ENCODE data around the gene RANBP9. TPM values are rescaled to one million over a fixed set of nuclear protein-coding genes. Genes with fewer than 3 reads are reported as not detected.

Gene RANBP9
- total and polyA plus RNA-seq, 2 of the 13 experiments (the other 11 are each of a cell fraction or from before 2014, with no cell fraction given), result 26.6 to 30.6 TPM

DNA sequence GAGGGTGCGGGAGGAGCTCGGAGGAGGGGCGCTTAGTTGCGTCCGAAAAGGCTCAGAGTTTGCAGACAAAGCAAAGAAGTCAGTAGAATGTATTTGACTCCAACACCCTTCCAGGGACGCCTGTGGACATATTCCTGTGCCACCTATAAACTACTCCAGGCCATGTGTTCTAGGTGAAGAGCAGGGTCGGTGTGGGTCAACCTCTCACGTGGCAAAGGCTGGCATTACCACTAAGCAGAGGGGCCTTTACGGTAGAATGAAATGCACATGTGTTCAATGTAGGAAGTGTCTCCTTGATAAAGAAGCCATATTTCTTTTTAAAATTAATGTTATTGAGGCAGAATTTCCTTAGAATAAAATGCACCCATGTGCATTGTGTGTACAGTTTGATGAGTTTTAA, 121.8 kb downstream of the RANBP9 start (continued):
- TF ChIP-seq ZKSCAN8 (CRISPR knock-in tag; IDR thresholded peaks at IDR 0.05; ENCODE audit: borderline replicate concordance) (no peak), NFYB (CRISPR knock-in tag; IDR thresholded peaks at IDR 0.05) (no peak)
- TF ChIP-seq, protein P1, sequence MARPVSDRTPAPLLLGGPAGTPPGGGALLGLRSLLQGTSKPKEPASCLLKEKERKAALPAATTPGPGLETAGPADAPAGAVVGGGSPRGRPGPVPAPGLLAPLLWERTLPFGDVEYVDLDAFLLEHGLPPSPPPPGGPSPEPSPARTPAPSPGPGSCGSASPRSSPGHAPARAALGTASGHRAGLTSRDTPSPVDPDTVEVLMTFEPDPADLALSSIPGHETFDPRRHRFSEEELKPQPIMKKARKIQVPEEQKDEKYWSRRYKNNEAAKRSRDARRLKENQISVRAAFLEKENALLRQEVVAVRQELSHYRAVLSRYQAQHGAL (CRISPR knock-in tag; IDR thresholded peaks at IDR 0.05; ENCODE audit: not compliant biosample characterization), result no peak
- TF ChIP-seq, protein P2, sequence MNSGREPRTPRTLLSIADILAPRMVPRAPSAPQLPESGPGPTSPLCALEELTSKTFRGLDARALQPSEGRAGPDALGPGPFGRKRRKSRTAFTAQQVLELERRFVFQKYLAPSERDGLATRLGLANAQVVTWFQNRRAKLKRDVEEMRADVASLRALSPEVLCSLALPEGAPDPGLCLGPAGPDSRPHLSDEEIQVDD (CRISPR knock-in tag; IDR thresholded peaks at IDR 0.05; ENCODE audit: borderline replicate concordance), result no peak
- TF ChIP-seq, protein P3, sequence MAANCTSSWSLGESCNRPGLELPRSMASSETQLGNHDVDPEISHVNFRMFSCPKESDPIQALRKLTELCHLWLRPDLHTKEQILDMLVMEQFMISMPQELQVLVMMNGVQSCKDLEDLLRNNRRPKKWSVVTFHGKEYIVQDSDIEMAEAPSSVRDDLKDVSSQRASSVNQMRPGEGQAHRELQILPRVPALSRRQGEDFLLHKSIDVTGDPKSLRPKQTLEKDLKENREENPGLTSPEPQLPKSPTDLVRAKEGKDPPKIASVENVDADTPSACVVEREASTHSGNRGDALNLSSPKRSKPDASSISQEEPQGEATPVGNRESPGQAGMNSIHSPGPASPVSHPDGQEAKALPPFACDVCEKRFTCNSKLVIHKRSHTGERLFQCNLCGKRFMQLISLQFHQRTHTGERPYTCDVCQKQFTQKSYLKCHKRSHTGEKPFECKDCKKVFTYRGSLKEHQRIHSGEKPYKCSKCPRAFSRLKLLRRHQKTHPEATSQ (CRISPR knock-in tag; IDR thresholded peaks at IDR 0.05; ENCODE audit: borderline replicate concordance), result no peak

DNA sequence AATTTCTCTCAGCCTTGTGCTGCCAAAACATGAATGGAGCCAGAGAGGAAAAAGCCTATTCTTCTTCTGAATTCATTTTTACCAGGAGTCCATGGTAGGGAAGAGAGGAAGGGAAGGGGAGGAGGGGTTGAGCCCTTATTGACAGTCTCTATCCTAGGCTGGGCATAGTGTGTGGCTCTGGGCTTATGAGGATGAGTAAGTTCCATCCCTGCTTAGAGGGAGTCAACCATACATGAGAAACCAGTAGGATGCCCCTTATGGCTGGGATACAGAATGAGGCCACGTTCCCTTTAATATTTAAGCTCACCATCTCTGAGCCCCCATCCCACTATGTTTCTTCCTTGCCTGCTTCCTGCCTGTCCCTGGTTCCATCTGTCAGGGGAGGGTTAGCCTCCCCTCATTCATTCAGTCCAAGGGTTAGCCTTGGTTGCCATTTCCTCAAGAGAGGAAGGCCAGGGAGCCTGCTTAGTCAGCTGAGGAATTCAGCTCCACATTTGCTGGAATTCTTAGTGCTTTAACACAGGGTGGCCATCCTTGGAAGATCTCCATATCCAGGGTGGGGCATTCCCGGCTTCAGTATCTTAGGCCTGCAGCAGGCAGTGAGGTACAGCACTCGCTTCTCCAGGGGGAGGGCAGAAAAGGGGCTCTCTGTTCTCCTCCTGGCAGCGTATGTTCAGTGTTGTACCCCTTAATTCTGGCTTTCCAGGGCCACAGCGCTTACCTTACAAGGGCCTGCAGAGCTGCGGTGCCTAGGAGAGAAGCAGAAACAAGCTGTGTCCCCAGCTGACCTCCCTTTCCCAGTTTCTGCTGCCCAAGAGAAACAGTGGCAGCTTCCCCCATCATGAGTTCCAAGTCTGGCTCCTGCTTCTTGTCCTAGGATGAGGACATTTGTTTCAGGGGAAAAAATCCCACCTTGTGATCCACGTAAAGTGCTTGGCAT, 124.8 kb downstream of the RANBP9 start:
- H4K20me1 ChIP-seq (ENCODE audit: insufficient read depth, low read length), result no peaks in the 10 kb centered on the region
- POLR2A ChIA-PET, result interaction anchor here (0.8 to 1.8 kb wide), 2 partner anchors 12 to 28 kb away, joined by 3 to 4 read pairs; partner anchors contain the start of genes NOL7 and SIRT5
- TF ChIP-seq, protein P4, sequence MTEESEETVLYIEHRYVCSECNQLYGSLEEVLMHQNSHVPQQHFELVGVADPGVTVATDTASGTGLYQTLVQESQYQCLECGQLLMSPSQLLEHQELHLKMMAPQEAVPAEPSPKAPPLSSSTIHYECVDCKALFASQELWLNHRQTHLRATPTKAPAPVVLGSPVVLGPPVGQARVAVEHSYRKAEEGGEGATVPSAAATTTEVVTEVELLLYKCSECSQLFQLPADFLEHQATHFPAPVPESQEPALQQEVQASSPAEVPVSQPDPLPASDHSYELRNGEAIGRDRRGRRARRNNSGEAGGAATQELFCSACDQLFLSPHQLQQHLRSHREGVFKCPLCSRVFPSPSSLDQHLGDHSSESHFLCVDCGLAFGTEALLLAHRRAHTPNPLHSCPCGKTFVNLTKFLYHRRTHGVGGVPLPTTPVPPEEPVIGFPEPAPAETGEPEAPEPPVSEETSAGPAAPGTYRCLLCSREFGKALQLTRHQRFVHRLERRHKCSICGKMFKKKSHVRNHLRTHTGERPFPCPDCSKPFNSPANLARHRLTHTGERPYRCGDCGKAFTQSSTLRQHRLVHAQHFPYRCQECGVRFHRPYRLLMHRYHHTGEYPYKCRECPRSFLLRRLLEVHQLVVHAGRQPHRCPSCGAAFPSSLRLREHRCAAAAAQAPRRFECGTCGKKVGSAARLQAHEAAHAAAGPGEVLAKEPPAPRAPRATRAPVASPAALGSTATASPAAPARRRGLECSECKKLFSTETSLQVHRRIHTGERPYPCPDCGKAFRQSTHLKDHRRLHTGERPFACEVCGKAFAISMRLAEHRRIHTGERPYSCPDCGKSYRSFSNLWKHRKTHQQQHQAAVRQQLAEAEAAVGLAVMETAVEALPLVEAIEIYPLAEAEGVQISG (CRISPR knock-in tag; IDR thresholded peaks at IDR 0.05), result no peak
- TF ChIP-seq, protein P5, sequence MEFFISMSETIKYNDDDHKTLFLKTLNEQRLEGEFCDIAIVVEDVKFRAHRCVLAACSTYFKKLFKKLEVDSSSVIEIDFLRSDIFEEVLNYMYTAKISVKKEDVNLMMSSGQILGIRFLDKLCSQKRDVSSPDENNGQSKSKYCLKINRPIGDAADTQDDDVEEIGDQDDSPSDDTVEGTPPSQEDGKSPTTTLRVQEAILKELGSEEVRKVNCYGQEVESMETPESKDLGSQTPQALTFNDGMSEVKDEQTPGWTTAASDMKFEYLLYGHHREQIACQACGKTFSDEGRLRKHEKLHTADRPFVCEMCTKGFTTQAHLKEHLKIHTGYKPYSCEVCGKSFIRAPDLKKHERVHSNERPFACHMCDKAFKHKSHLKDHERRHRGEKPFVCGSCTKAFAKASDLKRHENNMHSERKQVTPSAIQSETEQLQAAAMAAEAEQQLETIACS (CRISPR knock-in tag; IDR thresholded peaks at IDR 0.05), result no peak
- no peak for TF ChIP-seq PRMT3 (CRISPR knock-in tag; IDR thresholded peaks at IDR 0.05; ENCODE audit: borderline replicate concordance, low read depth)
- no peak for TF ChIP-seq NKX3-1 (CRISPR knock-in tag; IDR thresholded peaks at IDR 0.05)
- TF ChIP-seq, protein P6, sequence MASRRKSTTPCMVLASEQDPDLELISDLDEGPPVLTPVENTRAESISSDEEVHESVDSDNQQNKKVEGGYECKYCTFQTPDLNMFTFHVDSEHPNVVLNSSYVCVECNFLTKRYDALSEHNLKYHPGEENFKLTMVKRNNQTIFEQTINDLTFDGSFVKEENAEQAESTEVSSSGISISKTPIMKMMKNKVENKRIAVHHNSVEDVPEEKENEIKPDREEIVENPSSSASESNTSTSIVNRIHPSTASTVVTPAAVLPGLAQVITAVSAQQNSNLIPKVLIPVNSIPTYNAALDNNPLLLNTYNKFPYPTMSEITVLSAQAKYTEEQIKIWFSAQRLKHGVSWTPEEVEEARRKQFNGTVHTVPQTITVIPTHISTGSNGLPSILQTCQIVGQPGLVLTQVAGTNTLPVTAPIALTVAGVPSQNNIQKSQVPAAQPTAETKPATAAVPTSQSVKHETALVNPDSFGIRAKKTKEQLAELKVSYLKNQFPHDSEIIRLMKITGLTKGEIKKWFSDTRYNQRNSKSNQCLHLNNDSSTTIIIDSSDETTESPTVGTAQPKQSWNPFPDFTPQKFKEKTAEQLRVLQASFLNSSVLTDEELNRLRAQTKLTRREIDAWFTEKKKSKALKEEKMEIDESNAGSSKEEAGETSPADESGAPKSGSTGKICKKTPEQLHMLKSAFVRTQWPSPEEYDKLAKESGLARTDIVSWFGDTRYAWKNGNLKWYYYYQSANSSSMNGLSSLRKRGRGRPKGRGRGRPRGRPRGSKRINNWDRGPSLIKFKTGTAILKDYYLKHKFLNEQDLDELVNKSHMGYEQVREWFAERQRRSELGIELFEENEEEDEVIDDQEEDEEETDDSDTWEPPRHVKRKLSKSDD (CRISPR knock-in tag; IDR thresholded peaks at IDR 0.05; ENCODE audit: low read depth), result no peak

More for the DNA sequence above, 124.8 kb downstream of the RANBP9 start:
- no peak for ATAC-seq
- intact Hi-C loops (cut with micrococcal nuclease; ENCODE audit: unreplicated experiment), result no loop called here
- Histone ChIP-seq H3K9me3 (ENCODE audit: low read length) (no peaks in the 10 kb centered on the region), H3K4me3 (replicated peaks in 1 of 3; ENCODE audit: insufficient read depth in 1 of 3, low read depth in 2 of 3, low read length in 3 of 3) (no peak overlapping the region), H2AFZ (ENCODE audit: low read length) (no peak overlapping the region), H3K9ac (ENCODE audit: insufficient read depth, low read depth, low read length) (no peak overlapping the region), H3K27ac (ENCODE audit: extremely low read length, insufficient read depth, low read length) (no peak overlapping the region), H3K79me2 (ENCODE audit: insufficient read depth, low read length) (no peaks in the 10 kb centered on the region), H3K4me1 (ENCODE audit: insufficient read depth, low read length) (peaks cover 5% of the 10 kb centered on the region; the same call in 1 of the 2 replicates), H3K36me3 (replicated peaks in 1 of 2; ENCODE audit: control insufficient read depth in 1 of 2, insufficient read depth in 2 of 2, low read length in 2 of 2) (peaks cover 8 to 23% of the 10 kb centered on the region in 2 experiments), H3K4me2 (ENCODE audit: low read depth, low read length) (no peak overlapping the region), H3K27me3 (ENCODE audit: control insufficient read depth in 1 of 2, insufficient read depth in 2 of 2, low read length in 2 of 2) (no peaks in the 10 kb centered on the region)
- 98% methylated on average over 7 of the region's 7 CpGs for WGBS (ENCODE audit: low lambda C conversion rate)
- BruUV-seq (replicated peaks), result no TSS peak
- no peak for DNase-seq (ENCODE audit: low spot score)
- in situ Hi-C loops (cut with HindIII; ENCODE audit: extremely low pct_ligation_motif_present, low pct_unique_long_range_greater_than_20kb), result no loop called here
- CTCF ChIA-PET (ENCODE audit: low intra/inter-chr PET ratio, low total read pairs), result no interaction called here
- no peak for FAIRE-seq
